ENCODE results near the gene GAL. TPM values are rescaled to one million over a fixed set of nuclear protein-coding genes. Genes with fewer than 3 reads are reported as not detected.

Gene GAL
- total RNA-seq, 4 donors from 2014 or later: 1.9 to 14.1 TPM; not detected in 2

DNA sequence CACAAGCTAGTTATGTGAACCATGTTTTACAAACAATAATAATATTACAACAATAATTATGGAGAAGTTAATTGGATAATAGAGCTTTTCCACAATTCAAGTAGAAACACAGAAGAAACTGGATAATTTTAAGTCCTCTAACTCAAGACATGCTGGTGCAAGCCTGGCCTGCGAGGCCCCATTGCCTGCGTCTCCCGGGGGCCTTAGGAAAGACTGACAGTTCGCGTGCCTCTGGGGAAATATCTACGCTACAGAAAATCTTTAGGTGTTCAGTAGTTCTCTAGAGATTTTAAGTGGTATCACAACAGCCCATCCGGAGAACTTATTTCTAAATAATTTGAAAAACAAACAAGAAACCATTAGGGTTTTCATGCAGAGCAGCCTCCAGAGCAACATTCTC is 23.2 kb downstream of the GAL start:
- WGBS, 2 donors (ENCODE audit: low coverage in 1 of 2): 91% methylated on average over 7 of the region's 7 CpGs; no CpG with 5 or more reads in 1 of the 2 donors
- no peak for DNase-seq
- TF ChIP-seq EP300 (IDR thresholded peaks at IDR 0.05; ENCODE audit: low read depth): no peak
- TF ChIP-seq POLR2A (IDR thresholded peaks at IDR 0.05): no peak
- TF ChIP-seq POLR2AphosphoS5 (IDR thresholded peaks at IDR 0.05): no peak
- TF ChIP-seq, protein P1, sequence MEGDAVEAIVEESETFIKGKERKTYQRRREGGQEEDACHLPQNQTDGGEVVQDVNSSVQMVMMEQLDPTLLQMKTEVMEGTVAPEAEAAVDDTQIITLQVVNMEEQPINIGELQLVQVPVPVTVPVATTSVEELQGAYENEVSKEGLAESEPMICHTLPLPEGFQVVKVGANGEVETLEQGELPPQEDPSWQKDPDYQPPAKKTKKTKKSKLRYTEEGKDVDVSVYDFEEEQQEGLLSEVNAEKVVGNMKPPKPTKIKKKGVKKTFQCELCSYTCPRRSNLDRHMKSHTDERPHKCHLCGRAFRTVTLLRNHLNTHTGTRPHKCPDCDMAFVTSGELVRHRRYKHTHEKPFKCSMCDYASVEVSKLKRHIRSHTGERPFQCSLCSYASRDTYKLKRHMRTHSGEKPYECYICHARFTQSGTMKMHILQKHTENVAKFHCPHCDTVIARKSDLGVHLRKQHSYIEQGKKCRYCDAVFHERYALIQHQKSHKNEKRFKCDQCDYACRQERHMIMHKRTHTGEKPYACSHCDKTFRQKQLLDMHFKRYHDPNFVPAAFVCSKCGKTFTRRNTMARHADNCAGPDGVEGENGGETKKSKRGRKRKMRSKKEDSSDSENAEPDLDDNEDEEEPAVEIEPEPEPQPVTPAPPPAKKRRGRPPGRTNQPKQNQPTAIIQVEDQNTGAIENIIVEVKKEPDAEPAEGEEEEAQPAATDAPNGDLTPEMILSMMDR (IDR thresholded peaks at IDR 0.05): no peak
- Histone ChIP-seq H3K9me3 (no peaks in the 10 kb centered on the region), H3K27me3 (peaks cover 3% of the 10 kb centered on the region), H3K4me3 (no peak overlapping the region), H3K4me1 (no peaks in the 10 kb centered on the region), H3K27ac (no peak overlapping the region), H3K36me3 (no peaks in the 10 kb centered on the region)
- intact Hi-C loops (cut with DNase I; ENCODE audit: low total_unique reads) (no loop called here), in situ Hi-C loops (cut with MboI; ENCODE audit: low pct_ligation_motif_present in 1 of 4, low pct_unique_long_range_greater_than_20kb in 1 of 4, low sequenced_read_pairs in 3 of 4) (no loop called here)

GRCh38 chr11:68709062-68709461 is 24.7 kb downstream of the GAL start:
- Histone ChIP-seq H3K27ac (no peak overlapping the region), H3K36me3 (no peaks in the 10 kb centered on the region), H3K4me1 (no peaks in the 10 kb centered on the region), H3K9me3 (no peaks in the 10 kb centered on the region), H3K4me3 (no peak overlapping the region), H3K27me3 (no peaks in the 10 kb centered on the region)
- 80 to 96% methylated on average over 7 to 12 of the region's 12 CpGs for WGBS, 2 donors (ENCODE audit: low coverage in 1 of 2)
- no peak for DNase-seq
- intact Hi-C loops (cut with DNase I; ENCODE audit: low total_unique reads) (no loop called here), in situ Hi-C loops (cut with MboI; ENCODE audit: low pct_ligation_motif_present in 1 of 4, low pct_unique_long_range_greater_than_20kb in 1 of 4, low sequenced_read_pairs in 3 of 4) (no loop called here)
- TF ChIP-seq POLR2AphosphoS5 (IDR thresholded peaks at IDR 0.05) (no peak), POLR2A (IDR thresholded peaks at IDR 0.05) (no peak), EP300 (IDR thresholded peaks at IDR 0.05; ENCODE audit: low read depth) (no peak)
- TF ChIP-seq, protein P1 (IDR thresholded peaks at IDR 0.05): no peak

- DNase-seq: no peak
- in situ Hi-C loops (cut with MboI; ENCODE audit: low pct_ligation_motif_present in 1 of 4, low pct_unique_long_range_greater_than_20kb in 1 of 4, low sequenced_read_pairs in 3 of 4): no loop called here
- no peaks in the 10 kb centered on the region for H3K36me3 ChIP-seq
- H3K9me3 ChIP-seq: no peaks in the 10 kb centered on the region
- no peak overlapping the region for H3K27ac ChIP-seq
- no peak for TF ChIP-seq EP300 (IDR thresholded peaks at IDR 0.05; ENCODE audit: low read depth)
- TF ChIP-seq POLR2AphosphoS5 (IDR thresholded peaks at IDR 0.05): no peak
- TF ChIP-seq, protein P1 (IDR thresholded peaks at IDR 0.05): no peak
- TF ChIP-seq POLR2A (IDR thresholded peaks at IDR 0.05): no peak
- no peaks in the 10 kb centered on the region for H3K4me1 ChIP-seq
- no peaks in the 10 kb centered on the region for H3K27me3 ChIP-seq
- intact Hi-C loops (cut with DNase I; ENCODE audit: low total_unique reads): no loop called here
- 84 to 86% methylated on average over 10 to 11 of the region's 11 CpGs for WGBS, 2 donors (ENCODE audit: low coverage in 1 of 2)
- no peak overlapping the region for H3K4me3 ChIP-seq
Measured at GRCh38 chr11:68710409-68710808, 26.1 kb downstream of the GAL start.

GRCh38 chr11:68711114-68711513 is 26.8 kb downstream of the GAL start:
- no peaks in the 10 kb centered on the region for H3K4me1 ChIP-seq
- H3K27me3 ChIP-seq: no peaks in the 10 kb centered on the region
- H3K9me3 ChIP-seq: no peaks in the 10 kb centered on the region
- DNase-seq: no peak
- intact Hi-C loops (cut with DNase I; ENCODE audit: low total_unique reads) (no loop called here), in situ Hi-C loops (cut with MboI; ENCODE audit: low pct_ligation_motif_present in 1 of 4, low pct_unique_long_range_greater_than_20kb in 1 of 4, low sequenced_read_pairs in 3 of 4) (no loop called here)
- 84 to 94% methylated on average over 8 of the region's 8 CpGs for WGBS, 2 donors (ENCODE audit: low coverage in 1 of 2)
- no peak overlapping the region for H3K27ac ChIP-seq
- H3K36me3 ChIP-seq: no peaks in the 10 kb centered on the region
- no peak for TF ChIP-seq EP300 (IDR thresholded peaks at IDR 0.05; ENCODE audit: low read depth)
- no peak for TF ChIP-seq POLR2A (IDR thresholded peaks at IDR 0.05)
- no peak for TF ChIP-seq POLR2AphosphoS5 (IDR thresholded peaks at IDR 0.05)
- TF ChIP-seq, protein P1 (IDR thresholded peaks at IDR 0.05): no peak
- no peak overlapping the region for H3K4me3 ChIP-seq

Measured in transverse colon (tissue), 4 donors.